H4 (cell line): ENCODE data around the gene CPLX1. TPM values are rescaled to one million over a fixed set of nuclear protein-coding genes. Genes with fewer than 3 reads are reported as not detected.

Source experiments
- DNase-seq: peaks from one replicate; pipeline ENCODE4 v3.0.0-alpha.2; 2015; ENCODE audit warnings: low spot score
- total RNA-seq: library from RNA; depleted of rRNA; stranded (reverse); fragments of >200 nt; shearing (Covaris generic); gene quantifications from 2 replicates; pipeline ENCODE4 v1.2.3, GENCODE V29; 2014; rRNA removed

The CPLX1 gene
- 0.17 TPM in 1 of 2 replicates, not detected in the other for total RNA-seq

- DNase-seq = no peak
Measured at GRCh38 chr4:825971-826330, at the start of gene CPLX1. CPLX1 (minus strand) TSS chr4:826129; CDS start chr4:824522, 1,607 bp downstream.

GRCh38 chr4:874971-875817, 49.3 kb upstream of the CPLX1 start:
- DNase-seq = no peak

GRCh38 chr4:874056-874455, 48.1 kb upstream of the CPLX1 start:
- no peak for DNase-seq

- DNase-seq = no peak
Measured at GRCh38 chr4:872241-872981, 46.5 kb upstream of the CPLX1 start.

- no peak for DNase-seq
Measured at GRCh38 chr4:871484-871883, 45.6 kb upstream of the CPLX1 start.

- no peak for DNase-seq
Measured at GRCh38 chr4:870951-871350, 45.0 kb upstream of the CPLX1 start.

GRCh38 chr4:869776-870175, 43.8 kb upstream of the CPLX1 start:
- no peak for DNase-seq

- DNase-seq = no peak
Measured at GRCh38 chr4:868421-868820, 42.5 kb upstream of the CPLX1 start.

GRCh38 chr4:867526-868250, 41.8 kb upstream of the CPLX1 start:
- no peak for DNase-seq

- DNase-seq = no peak
Measured at GRCh38 chr4:866761-867390, 40.9 kb upstream of the CPLX1 start.

GRCh38 chr4:866068-866760, 40.3 kb upstream of the CPLX1 start:
- DNase-seq = no peak

GRCh38 chr4:865572-865971, 39.6 kb upstream of the CPLX1 start:
- DNase-seq = no peak

GRCh38 chr4:865121-865465, 39.2 kb upstream of the CPLX1 start:
- DNase-seq = no peak

GRCh38 chr4:864456-865120, 38.7 kb upstream of the CPLX1 start:
- no peak for DNase-seq

- no peak for DNase-seq
Measured at GRCh38 chr4:860561-860960, 34.6 kb upstream of the CPLX1 start.

- no peak for DNase-seq
Measured at GRCh38 chr4:859496-859895, 33.6 kb upstream of the CPLX1 start.

- no peak for DNase-seq
Measured at GRCh38 chr4:858831-859451, 33.0 kb upstream of the CPLX1 start.

GRCh38 chr4:858041-858481, 32.1 kb upstream of the CPLX1 start:
- no peak for DNase-seq

- DNase-seq = no peak
Measured at GRCh38 chr4:857461-857860, 31.5 kb upstream of the CPLX1 start.

GRCh38 chr4:856225-856901, 30.4 kb upstream of the CPLX1 start:
- DNase-seq = no peak
